Subcutaneous adipose tissue (tissue), 4 donors: ENCODE results near the gene ZNF107. TPM values are rescaled to one million over a fixed set of nuclear protein-coding genes. Genes with fewer than 3 reads are reported as not detected.

ENCODE experiments used
- CTCF ChIP-seq: fragments of 450-650 bp; IDR thresholded peaks from one replicate; pipeline ENCODE4 v1.5.1; 2016; ENCODE audit warnings: low read depth, mild to moderate bottlenecking, control low read depth, antibody characterized with exemption, moderate library complexity
- small RNA-seq: library from RNA; depleted of rRNA; stranded (forward); fragments of <200 nt; gene quantifications from one replicate; pipeline ENCODE3, GENCODE V24; 2016
- total RNA-seq, 4 donors: library from RNA; depleted of rRNA; stranded (reverse); fragments of >200 nt; gene quantifications; one replicate each; pipeline ENCODE4 v1.1.0, GENCODE V29; 2016

The ZNF107 gene
- total RNA-seq, 4 donors from 2014 or later = 3.9 to 9.5 (median 4.3) TPM

- no peak for TF ChIP-seq CTCF
Measured at GRCh38 chr7:64753032-64753431, 87.1 kb downstream of the ZNF107 start.

- TF ChIP-seq CTCF = no peak
Measured at GRCh38 chr7:64755865-64756264, 89.9 kb downstream of the ZNF107 start.

DNA sequence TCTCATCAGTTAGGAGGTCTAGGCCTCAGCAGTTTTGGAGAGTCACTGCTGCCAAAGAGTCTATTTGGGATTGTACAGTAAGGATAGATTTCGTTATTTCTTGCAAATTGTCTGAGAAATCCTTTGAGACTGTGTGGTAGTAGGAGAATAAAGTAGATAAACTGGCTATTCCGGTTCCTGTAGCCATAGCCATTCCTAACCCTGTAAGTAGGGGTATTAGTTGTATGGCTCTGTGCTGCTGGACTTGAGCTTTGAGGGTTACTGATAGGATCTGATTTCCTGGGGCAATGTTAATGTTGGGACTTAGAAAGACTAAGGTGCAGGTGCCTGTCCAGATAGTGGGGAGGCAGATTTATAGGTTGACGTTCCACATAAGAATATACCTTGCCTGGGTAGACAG is 92.2 kb downstream of the ZNF107 start:
- no peak for TF ChIP-seq CTCF

Small RNA genes within 50 kb of the gene (small RNA-seq; reads per million reads assigned to genes)
- not detected for gene MIR6839

Other genes starting within 250 kb of the ZNF107 start
- gene ZNF680, start 103.1 kb upstream of the ZNF107 start, total RNA-seq = 10 to 100 TPM; 19.6 to 20.5 (median 20.1) TPM
- gene ZNF138, start 128.3 kb downstream of the ZNF107 start, total RNA-seq = 10 to 100 TPM; 11.2 to 14.9 (median 12.7) TPM
- 1 to 10 TPM; 4.4 to 8.1 (median 6.8) TPM for gene ZNF273, start 237.1 kb downstream of the ZNF107 start, total RNA-seq